IPS DF 6.9 (cell line): ENCODE results near the gene FAM219B.
"Not testable (repeated sequence)": the region's sequence is repeated elsewhere in the genome, so short reads cannot be mapped to it uniquely, and the experiment has no call there.

ENCODE experiments used
- DNase-seq: peaks from one replicate; pipeline ENCODE4 v3.0.0-alpha.2; 2013; ENCODE audit warnings: low read depth, low spot score
- H3K27ac ChIP-seq: one replicate; pipeline ENCODE4 v1.5.1; 2013; ENCODE audit warnings: low read length, control low read depth
- H3K27me3 ChIP-seq: 2 replicates; pipeline ENCODE4 v1.6.1; 2013; ENCODE audit warnings: mild to moderate bottlenecking, low read length; ENCODE audit not compliant: control insufficient read depth, insufficient read depth
- H3K36me3 ChIP-seq: 2 replicates; pipeline ENCODE4 v1.6.1; 2013; ENCODE audit warnings: low read length; ENCODE audit not compliant: control insufficient read depth, insufficient read depth
- H3K4me1 ChIP-seq: 2 replicates; pipeline ENCODE4 v1.6.1; 2013; ENCODE audit warnings: low read length; ENCODE audit not compliant: control insufficient read depth, insufficient read depth
- H3K4me3 ChIP-seq: 2 replicates; pipeline ENCODE4 v1.5.1; 2013; ENCODE audit warnings: mild to moderate bottlenecking, low read length
- H3K9me3 ChIP-seq: 2 replicates; pipeline ENCODE4 v1.6.1; 2013; ENCODE audit warnings: low read length, inconsistent platforms; ENCODE audit not compliant: control insufficient read depth, insufficient read depth
- WGBS: extraction: QIAGEN DNeasy Blood & Tissue Kit; methylation state at CpG from one replicate; pipeline ENCODE4 v1.1.7; 2013; ENCODE audit warnings: mixed read lengths, missing lambda C conversion rate; ENCODE audit not compliant: insufficient read length, insufficient coverage; 5-methylcytosine and 5-hydroxymethylcytosine counted together

Gene FAM219B

GRCh38 chr15:74904190-74904805 lies 2.4 kb downstream of the FAM219B start:
- peaks cover 22% of the 10 kb centered on the region; the same call in 1 of the 2 replicates for H3K36me3 ChIP-seq
- no peaks in the 10 kb centered on the region; the same call in 1 of the 2 replicates for H3K4me1 ChIP-seq
- no peak overlapping the region for H3K27ac ChIP-seq
- no CpG with 5 or more reads among the region's 7 CpGs for WGBS
- no peaks in the 10 kb centered on the region for H3K9me3 ChIP-seq
- DNase-seq, result no peak
- H3K4me3 ChIP-seq, result no peak overlapping the region
- H3K27me3 ChIP-seq, result no peaks in the 10 kb centered on the region

GRCh38 chr15:74903676-74904075 lies 3.0 kb downstream of the FAM219B start:
- WGBS, result no CpG with 5 or more reads among the region's 1 CpG
- H3K9me3 ChIP-seq, result no peaks in the 10 kb centered on the region
- no peaks in the 10 kb centered on the region for H3K27me3 ChIP-seq
- no peak overlapping the region for H3K4me3 ChIP-seq
- no peaks in the 10 kb centered on the region; the same call in 1 of the 2 replicates for H3K4me1 ChIP-seq
- DNase-seq, result no peak
- H3K36me3 ChIP-seq, result peaks cover 24% of the 10 kb centered on the region; the same call in 1 of the 2 replicates
- no peak overlapping the region for H3K27ac ChIP-seq

- no peak for DNase-seq
- Histone ChIP-seq H3K9me3 (no peaks in the 10 kb centered on the region), H3K27ac (no peak overlapping the region), H3K4me3 (no peak overlapping the region), H3K4me1 (no peaks in the 10 kb centered on the region; the same call in 1 of the 2 replicates), H3K36me3 (peaks cover 24% of the 10 kb centered on the region; the same call in 1 of the 2 replicates), H3K27me3 (no peaks in the 10 kb centered on the region)
- WGBS, result no CpG with 5 or more reads among the region's 4 CpGs
Observed at GRCh38 chr15:74902295-74903075, 4.2 kb downstream of the FAM219B start.

GRCh38 chr15:74901612-74902063 lies 5.0 kb downstream of the FAM219B start:
- DNase-seq, result no peak

GRCh38 chr15:74897300-74897701 lies 9.3 kb downstream of the FAM219B start:
- no peaks in the 10 kb centered on the region for H3K9me3 ChIP-seq
- WGBS, result no CpG with 5 or more reads among the region's 6 CpGs

More at GRCh38 chr15:74901612-74902063, 5.0 kb downstream of the FAM219B start:
- WGBS, result no CpG with 5 or more reads among the region's 5 CpGs
- Histone ChIP-seq H3K4me1 (no peaks in the 10 kb centered on the region; the same call in 1 of the 2 replicates), H3K27ac (no peak overlapping the region), H3K9me3 (no peaks in the 10 kb centered on the region), H3K36me3 (peaks cover 26% of the 10 kb centered on the region), H3K4me3 (no peak overlapping the region), H3K27me3 (no peaks in the 10 kb centered on the region)

GRCh38 chr15:74896316-74896715 lies 10.3 kb downstream of the FAM219B start:
- H3K4me3 ChIP-seq, result no peak overlapping the region
- no peak overlapping the region for H3K27ac ChIP-seq
- WGBS, result no CpG with 5 or more reads among the region's 3 CpGs
- H3K4me1 ChIP-seq, result no peaks in the 10 kb centered on the region; the same call in 1 of the 2 replicates
- H3K36me3 ChIP-seq, result peaks cover 16% of the 10 kb centered on the region
- DNase-seq, result no peak
- H3K27me3 ChIP-seq, result no peaks in the 10 kb centered on the region
- no peaks in the 10 kb centered on the region for H3K9me3 ChIP-seq

More at GRCh38 chr15:74897300-74897701, 9.3 kb downstream of the FAM219B start:
- peaks cover 13% of the 10 kb centered on the region for H3K36me3 ChIP-seq
- no peak for DNase-seq
- H3K27ac ChIP-seq, result no peak overlapping the region
- H3K4me1 ChIP-seq, result no peaks in the 10 kb centered on the region; the same call in 1 of the 2 replicates
- H3K27me3 ChIP-seq, result no peaks in the 10 kb centered on the region
- H3K4me3 ChIP-seq, result no peak overlapping the region

GRCh38 chr15:74895830-74896229 lies 10.8 kb downstream of the FAM219B start:
- no peaks in the 10 kb centered on the region for H3K27me3 ChIP-seq
- no peak overlapping the region for H3K4me3 ChIP-seq
- no CpG with 5 or more reads among the region's 6 CpGs for WGBS
- peaks cover 18% of the 10 kb centered on the region for H3K36me3 ChIP-seq
- DNase-seq, result no peak
- H3K4me1 ChIP-seq, result no peaks in the 10 kb centered on the region
- H3K27ac ChIP-seq, result no peak overlapping the region
- no peaks in the 10 kb centered on the region for H3K9me3 ChIP-seq

GRCh38 chr15:74894383-74894782 lies 12.3 kb downstream of the FAM219B start:
- H3K9me3 ChIP-seq, H3K4me1 ChIP-seq, H3K27ac ChIP-seq, H3K4me3 ChIP-seq, H3K27me3 ChIP-seq, DNase-seq: not testable (repeated sequence)
- WGBS, result no CpG with 5 or more reads among the region's 7 CpGs
- peaks cover 11% of the 10 kb centered on the region for H3K36me3 ChIP-seq

GRCh38 chr15:74893627-74894026 lies 13.0 kb downstream of the FAM219B start:
- no peak overlapping the region for H3K27ac ChIP-seq
- DNase-seq, result no peak
- no CpG with 5 or more reads among the region's 3 CpGs for WGBS

GRCh38 chr15:74892931-74893330 lies 13.7 kb downstream of the FAM219B start:
- peaks cover 2% of the 10 kb centered on the region; the same call in 1 of the 2 replicates for H3K4me1 ChIP-seq
- H3K27ac ChIP-seq, result no peak overlapping the region
- no peaks in the 10 kb centered on the region for H3K9me3 ChIP-seq
- H3K4me3 ChIP-seq, result no peak overlapping the region
- no CpG with 5 or more reads among the region's 2 CpGs for WGBS
- no peaks in the 10 kb centered on the region for H3K27me3 ChIP-seq
- H3K36me3 ChIP-seq, result peaks cover 9% of the 10 kb centered on the region
- DNase-seq, result no peak

More at GRCh38 chr15:74893627-74894026, 13.0 kb downstream of the FAM219B start:
- peaks cover 9% of the 10 kb centered on the region for H3K36me3 ChIP-seq
- H3K4me1 ChIP-seq, result peaks cover 2% of the 10 kb centered on the region; the same call in 1 of the 2 replicates
- no peaks in the 10 kb centered on the region for H3K9me3 ChIP-seq
- no peaks in the 10 kb centered on the region for H3K27me3 ChIP-seq
- H3K4me3 ChIP-seq, result no peak overlapping the region
